Breast epithelium (tissue), 3 donors: ENCODE results near the gene STARD4.

Experiments
- POLR2A ChIP-seq: fragments of 450-650 bp; IDR thresholded peaks from one replicate; pipeline ENCODE4 v1.6.1; 2016; ENCODE audit warnings: antibody characterized with exemption, mild to moderate bottlenecking, moderate library complexity
- POLR2AphosphoS5 ChIP-seq, 3 donors: sonication (generic); formaldehyde crosslinking; IDR thresholded peaks; one replicate each; pipeline ENCODE4 v1.6.1; 2017; ENCODE audit warnings: antibody characterized with exemption in 3 of 3
- TF ChIP-seq, protein P1 (sequence below), 3 donors: fragments of 450-650 bp; IDR thresholded peaks; one replicate each; pipeline ENCODE4 v1.5.1; 2016 to 2017; ENCODE audit warnings: antibody characterized with exemption in 3 of 3, mild to moderate bottlenecking in 3 of 3, moderate library complexity in 3 of 3

DNA sequence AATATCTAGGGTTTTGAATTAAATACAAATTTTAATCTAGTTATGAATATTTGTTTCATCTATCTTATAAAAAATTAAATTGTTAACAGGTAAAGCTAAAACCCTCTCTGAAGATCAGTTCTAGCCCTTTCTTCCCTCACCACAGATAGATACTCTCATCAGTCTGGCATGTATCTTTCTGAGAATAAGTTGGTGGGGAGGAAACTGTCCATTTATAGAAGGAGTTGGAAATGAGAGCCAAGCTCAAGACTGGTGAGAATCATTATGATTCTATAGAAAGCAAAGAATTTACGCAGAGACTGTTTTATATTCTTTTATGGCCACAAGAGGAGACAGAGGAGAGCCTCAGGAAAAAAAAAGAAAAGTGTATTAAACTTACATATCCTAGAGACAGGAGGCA is 59.0 kb downstream of the STARD4 start:
- TF ChIP-seq, protein P1, sequence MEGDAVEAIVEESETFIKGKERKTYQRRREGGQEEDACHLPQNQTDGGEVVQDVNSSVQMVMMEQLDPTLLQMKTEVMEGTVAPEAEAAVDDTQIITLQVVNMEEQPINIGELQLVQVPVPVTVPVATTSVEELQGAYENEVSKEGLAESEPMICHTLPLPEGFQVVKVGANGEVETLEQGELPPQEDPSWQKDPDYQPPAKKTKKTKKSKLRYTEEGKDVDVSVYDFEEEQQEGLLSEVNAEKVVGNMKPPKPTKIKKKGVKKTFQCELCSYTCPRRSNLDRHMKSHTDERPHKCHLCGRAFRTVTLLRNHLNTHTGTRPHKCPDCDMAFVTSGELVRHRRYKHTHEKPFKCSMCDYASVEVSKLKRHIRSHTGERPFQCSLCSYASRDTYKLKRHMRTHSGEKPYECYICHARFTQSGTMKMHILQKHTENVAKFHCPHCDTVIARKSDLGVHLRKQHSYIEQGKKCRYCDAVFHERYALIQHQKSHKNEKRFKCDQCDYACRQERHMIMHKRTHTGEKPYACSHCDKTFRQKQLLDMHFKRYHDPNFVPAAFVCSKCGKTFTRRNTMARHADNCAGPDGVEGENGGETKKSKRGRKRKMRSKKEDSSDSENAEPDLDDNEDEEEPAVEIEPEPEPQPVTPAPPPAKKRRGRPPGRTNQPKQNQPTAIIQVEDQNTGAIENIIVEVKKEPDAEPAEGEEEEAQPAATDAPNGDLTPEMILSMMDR (IDR thresholded peaks at IDR 0.05): no peak
- TF ChIP-seq POLR2AphosphoS5 (IDR thresholded peaks at IDR 0.05) (no peak), POLR2A (no peak)
